GM21423 (cell line): ENCODE results near the gene AANAT.
"Not testable (repeated sequence)": the region's sequence is repeated elsewhere in the genome, so short reads cannot be mapped to it uniquely, and the experiment has no call there.

Experiments used
- ATAC-seq: cut with Tn5 transposase; IDR thresholded peaks from one replicate; pipeline ENCODE4 v1.9.1; 2021; ENCODE audit warnings: mild to moderate bottlenecking, moderate library complexity; ENCODE audit not compliant: unreplicated experiment

The AANAT gene

DNA sequence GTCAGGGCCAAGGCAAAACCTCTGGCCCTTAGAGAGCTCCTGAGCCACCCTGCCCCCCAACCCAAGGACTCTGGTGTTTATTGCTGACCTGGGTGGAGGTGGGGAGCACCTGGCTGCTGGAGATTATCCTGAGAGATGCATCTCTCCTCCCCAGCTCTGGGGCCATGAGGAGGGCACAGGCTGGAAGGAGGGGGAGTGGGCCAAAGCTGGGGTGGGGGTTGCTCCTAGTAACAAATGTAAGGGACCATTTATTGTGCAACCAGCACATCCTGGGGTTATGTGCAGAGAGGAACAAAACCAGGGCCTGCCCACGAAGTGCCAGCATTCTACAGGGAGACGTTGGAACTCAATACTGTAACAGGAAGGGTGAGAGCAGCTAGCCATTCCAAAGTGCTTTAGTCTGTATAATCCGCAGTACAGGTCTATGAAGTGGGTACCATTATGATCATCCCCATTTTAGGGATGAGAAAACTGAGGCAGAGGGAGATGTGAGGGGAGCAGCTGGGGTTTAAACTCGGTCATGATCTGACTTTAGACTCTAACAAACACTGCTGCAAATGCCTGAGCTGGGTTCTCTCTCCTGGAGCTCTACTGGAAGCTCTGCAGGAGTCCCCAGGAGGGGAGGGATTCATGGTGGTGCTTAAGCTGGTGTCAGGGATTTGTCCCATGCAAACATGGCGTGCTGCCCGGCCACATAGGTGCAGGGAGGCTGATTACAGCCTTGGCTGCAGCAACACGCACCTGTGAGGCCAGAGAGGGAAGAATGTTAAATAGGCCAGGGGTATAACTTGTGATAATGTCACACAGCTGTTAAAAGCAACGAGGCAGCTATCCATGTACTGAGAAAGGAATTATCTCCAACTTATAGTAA is 35.2 kb downstream of the AANAT start:
- ATAC-seq: no peak

GRCh38 chr17:76504117-76504516 is 36.7 kb downstream of the AANAT start:
- ATAC-seq: no peak

DNA sequence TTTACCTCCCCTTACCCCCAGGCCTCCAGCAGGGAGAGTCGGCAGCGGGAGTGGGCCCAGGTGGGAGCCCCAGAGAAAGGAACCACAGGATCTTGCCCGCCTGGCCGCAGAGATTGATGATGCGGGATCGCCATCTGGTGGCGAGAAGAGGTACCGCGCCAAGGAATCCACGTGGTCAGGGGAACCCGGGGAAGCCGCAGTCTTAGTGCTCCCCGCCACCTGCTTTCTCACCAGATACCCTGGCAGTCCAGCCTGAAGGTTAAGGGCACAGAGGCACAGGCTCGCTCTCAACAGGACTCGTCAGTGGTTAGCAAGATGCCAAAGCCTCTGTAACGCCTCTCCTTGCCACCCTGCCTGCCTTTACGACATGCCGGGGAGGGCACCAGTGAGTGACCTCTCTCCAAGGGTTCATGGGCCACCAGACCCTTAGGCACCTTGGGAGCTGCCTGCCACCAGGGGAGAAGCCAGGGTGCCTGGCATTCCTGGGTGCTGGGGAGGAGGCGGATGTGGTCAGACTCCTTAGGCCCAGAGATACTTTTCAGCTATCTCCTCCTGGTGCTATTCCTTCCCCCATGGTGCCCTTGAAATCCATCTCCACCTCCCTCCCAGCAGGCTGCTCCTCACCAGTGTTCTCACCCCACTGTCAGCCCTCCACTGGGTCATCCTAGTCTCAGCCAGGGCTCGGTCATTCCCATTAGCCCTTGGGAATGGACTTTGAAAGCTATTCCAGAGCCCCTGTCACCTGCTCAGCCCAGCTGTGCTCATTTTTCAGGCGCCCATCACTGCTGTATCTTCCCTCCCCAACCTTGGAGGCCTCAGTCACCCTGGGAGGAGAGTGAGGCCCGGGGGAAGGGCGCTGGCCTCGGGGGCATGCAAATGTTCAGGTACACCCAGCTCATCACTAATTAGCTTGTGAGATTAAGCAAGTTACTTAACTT is 39.3 kb downstream of the AANAT start:
- no peak for ATAC-seq

GRCh38 chr17:76508472-76509063 is 41.2 kb downstream of the AANAT start:
- not testable (repeated sequence) for ATAC-seq

GRCh38 chr17:76510831-76511244 is 43.4 kb downstream of the AANAT start:
- no peak for ATAC-seq

- ATAC-seq: no peak
These were observed 44.4 kb downstream of the AANAT start for GRCh38 chr17:76511668-76512365.

GRCh38 chr17:76512366-76513305 is 45.2 kb downstream of the AANAT start:
- no peak for ATAC-seq

DNA sequence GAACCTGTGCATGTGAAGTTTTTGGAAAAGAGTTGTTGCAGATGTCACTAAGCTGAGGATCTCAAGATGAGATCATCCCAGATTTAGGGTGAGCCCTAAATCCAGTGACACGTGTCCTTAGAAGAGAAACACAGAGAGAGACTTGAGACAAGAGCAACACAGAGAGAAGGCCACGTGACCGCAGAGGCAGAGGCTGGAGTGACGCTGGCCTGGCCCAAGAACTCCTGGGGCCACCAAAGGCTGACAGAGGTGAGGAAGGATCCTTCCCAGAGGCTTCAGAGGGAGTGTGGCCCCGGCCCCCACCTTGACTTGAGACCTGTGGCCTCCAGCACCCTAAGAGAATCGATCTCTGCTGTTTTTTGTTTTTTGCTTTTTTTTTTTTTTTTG is 45.9 kb downstream of the AANAT start:
- no peak for ATAC-seq

- ATAC-seq: not testable (repeated sequence)
These were observed 47.0 kb downstream of the AANAT start for GRCh38 chr17:76514355-76514754.

DNA sequence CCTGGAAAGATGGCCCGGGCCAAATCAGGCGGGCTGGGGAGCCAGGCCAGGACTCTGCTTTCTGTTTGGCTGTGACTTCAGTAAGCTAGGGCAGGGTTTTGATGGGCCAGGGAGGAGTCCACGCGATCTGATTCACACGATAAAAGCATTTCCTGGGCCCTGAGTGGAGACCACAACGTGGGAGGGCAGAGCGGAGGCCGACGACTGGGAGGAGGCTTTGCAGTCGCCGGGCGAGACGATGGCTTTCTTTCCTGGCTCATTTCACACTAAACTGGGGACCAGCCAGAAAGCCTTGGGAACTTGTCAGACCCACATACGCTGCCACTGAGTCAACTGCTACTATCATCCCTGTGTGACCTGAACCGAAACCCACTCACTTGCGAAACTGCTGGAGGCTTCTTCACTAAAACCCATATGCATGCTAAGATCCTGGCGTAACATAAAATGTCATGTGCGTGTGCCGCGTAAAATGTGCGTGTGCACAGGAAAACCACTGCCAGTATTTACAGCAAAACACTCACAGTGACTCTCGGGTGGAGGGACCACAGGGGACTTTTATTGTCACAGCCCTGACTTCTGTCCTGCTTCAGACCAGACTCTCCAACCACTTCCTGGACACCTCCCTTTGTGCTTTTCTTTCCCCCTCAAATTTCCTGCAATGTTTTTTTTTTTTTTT is 48.0 kb downstream of the AANAT start:
- ATAC-seq: peak; percentile 56

DNA sequence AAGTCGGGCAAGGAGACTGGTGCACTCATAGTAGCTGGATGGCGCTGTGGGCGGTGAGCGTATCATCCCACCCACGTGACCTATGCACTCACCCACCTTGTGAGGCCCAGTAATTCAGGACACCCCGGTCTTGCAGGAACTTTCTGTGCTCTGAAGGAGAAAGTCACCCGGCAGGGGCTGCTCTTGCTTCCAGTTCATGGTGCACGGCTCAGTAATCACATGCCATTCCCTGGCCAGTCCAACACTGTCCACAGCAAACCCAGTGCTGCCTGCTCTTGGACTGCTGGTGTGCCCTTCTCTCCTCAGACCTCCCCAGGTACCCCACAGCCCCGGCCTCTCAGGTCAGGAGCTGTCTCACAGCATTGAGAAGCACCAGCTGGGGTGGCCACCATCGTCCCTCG is 50.2 kb downstream of the AANAT start:
- no peak for ATAC-seq

GRCh38 chr17:76519048-76519966 is 51.9 kb downstream of the AANAT start:
- no peak for ATAC-seq
